Measurements from ENCODE around the gene COTL1.

Gene COTL1

DNA sequence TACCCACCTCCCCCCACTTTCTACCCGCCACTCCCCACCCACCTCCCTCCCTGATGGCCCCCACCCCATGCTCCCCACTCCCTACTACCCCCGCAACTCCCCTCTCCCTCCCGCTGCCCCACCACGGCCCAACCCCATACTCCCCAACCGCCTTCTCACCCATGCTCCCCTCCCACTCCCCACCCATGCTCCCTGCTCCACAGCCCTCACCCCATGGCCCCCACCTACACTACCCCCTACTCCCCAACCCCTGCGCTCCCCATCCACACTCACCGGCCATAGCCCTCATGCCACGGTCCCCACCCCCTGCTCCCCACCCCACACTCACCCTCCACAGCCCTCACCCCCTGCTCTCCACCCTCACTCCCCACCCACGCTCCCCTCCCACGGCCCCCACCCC lies 13.9 kb downstream of the COTL1 start:
- no peak for DNase-seq
- in situ Hi-C loops (cut with HindIII; ENCODE audit: low pct_ligation_motif_present, low pct_unique_long_range_greater_than_20kb, low sequenced_read_pairs), result no loop called here

DNA sequence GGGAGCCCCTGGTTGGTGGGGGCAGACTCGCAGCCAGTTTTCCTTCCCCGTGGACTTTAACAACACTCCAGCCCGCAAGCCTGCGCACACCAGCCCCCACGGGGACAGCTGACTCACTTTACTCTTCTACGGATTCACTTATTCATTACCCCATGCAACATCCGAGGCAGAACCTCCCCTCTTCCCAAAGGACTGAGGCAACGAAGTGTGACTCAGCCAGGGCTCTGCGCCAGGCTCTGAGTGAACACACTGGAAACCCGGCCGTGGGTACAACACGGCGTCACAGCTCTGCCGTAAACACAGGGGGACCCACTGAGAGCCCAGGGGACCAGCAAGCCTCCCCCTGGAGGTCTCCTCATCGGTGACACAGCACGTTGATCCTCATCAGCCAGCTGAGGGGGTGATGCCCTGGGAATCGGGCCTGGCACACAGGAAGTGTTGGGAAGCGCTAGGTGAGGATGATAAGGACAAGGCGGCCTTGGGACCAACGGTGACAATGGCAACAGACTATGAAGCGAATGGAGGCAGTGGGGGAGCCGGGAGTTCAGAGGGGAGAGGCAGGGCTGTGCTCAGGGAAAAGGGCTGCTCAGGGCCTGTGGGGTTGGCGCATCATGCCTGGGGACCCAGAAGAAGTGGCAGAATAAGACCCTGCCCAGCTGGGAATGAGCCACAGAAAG lies 14.6 kb downstream of the COTL1 start:
- DNase-seq, result peak; percentile 99
- in situ Hi-C loops (cut with HindIII; ENCODE audit: low pct_ligation_motif_present, low pct_unique_long_range_greater_than_20kb, low sequenced_read_pairs), result no loop called here

DNA sequence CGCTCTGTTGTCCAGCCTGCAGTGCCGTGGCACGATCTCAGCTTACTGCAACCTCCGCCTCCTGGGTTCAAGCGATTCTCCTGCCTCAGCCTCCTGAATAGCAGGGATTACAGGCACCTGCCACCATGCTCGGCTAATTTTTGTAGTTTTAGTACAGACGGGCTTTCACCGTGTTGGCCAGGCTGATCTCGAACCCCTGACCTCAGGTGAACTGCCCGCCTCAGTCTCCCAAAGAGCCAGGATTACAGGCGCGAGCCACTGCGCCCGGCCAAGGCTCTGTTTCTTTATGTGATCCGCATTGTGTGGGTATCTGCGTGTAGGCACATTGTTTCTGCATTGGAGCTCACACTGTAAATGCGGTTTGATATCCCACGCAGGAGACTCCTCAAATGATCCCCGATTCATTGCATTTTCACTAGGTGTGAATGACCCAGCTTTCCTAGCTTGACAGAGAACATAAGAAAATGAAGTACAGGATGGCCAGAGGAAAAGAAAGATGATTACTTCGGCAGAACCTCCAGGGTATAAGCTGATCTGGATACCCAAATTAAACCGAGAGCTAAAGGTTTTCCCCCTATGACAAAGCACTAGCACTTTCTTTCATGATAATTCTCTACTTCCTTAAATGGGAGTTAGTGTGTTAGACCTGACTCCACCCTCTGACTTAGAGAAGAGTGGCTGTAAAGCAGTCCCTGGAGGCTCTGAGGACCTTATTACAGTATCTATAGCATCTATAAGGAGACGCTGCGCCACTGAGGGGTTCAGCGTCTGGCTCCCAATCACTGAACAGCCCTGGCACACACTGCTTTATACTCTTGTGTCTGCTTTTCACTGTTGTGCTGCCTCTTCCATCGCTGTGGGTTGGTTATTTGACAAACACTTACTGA lies 17.3 kb downstream of the COTL1 start:
- DNase-seq, result no peak
- in situ Hi-C loops (cut with HindIII; ENCODE audit: low pct_ligation_motif_present, low pct_unique_long_range_greater_than_20kb, low sequenced_read_pairs), result no loop called here

DNA sequence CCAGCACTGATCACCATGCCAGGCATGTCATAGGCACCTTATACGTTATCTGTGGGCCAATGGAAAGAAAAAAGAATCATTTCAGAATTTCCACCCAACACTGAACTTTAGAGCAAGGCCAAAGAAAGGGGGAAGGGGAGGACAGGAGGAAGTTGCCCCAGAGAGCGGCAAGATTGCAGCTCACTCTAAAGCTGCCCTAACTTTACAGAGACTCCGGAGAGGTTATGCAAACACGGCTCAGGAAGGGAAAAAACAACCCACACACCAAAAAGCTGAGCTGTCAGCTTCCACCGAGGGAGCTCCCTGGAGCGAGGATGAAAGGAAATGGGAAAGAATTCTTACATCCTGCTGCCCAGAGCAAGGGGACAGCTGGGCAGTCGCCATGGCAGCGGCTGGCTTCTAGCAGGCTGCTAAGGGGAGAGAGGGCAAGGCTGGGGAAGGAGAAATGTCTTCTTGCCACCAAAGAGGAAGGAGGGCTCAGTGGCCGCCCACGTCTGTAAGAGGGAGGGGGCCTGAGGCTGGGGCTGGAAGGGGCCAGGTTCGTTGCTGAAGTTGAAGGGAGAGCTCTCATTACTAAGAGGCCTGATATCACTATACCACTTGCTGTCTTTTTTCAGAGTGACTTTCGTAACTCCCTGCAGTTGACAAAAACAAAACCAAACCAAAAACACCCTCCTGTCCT lies 18.2 kb downstream of the COTL1 start:
- in situ Hi-C loops (cut with HindIII; ENCODE audit: low pct_ligation_motif_present, low pct_unique_long_range_greater_than_20kb, low sequenced_read_pairs), result no loop called here
- DNase-seq, result no peak

DNA sequence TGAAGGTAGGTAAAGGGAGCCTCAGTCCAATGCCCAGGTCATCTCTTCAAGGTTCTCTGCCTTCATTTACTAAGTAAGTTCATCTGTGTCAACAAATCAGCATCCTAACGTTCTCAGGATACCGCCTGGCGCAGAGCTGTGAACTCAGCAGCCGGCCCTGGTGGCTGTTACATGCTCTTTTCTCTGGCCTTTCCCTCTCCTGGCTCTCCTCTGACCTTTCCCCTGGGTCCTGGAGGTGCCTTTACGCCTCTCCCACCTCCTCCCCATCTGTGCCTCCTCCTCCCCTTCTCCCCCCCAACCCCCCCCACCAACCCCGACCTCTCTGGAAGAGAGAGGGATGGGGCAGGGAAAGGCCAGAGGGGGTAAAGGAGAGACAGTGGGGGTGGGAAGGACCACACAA lies 19.5 kb downstream of the COTL1 start:
- no peak for DNase-seq
- in situ Hi-C loops (cut with HindIII; ENCODE audit: low pct_ligation_motif_present, low pct_unique_long_range_greater_than_20kb, low sequenced_read_pairs), result no loop called here

DNA sequence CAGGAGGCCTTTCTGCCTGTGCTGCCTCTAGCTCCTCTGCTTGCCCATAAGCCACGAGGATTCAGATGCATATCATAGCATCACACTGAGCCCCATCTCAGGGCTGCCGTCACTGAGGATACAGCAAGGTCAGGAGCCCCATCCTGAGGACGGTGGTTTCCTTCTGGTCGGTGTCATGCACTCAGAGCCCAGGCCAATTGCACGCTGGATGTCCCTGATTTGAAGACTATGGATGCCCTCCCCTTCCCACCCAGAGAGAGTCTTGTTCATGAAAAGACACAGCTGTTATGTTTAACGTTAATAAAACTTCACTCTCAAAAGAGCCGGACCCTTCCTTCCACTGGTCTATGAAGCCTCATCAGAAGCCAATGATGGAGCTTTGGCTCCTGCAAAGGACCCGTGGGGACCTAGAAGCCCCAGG lies 19.9 kb downstream of the COTL1 start:
- in situ Hi-C loops (cut with HindIII; ENCODE audit: low pct_ligation_motif_present, low pct_unique_long_range_greater_than_20kb, low sequenced_read_pairs), result no loop called here
- DNase-seq, result no peak

DNA sequence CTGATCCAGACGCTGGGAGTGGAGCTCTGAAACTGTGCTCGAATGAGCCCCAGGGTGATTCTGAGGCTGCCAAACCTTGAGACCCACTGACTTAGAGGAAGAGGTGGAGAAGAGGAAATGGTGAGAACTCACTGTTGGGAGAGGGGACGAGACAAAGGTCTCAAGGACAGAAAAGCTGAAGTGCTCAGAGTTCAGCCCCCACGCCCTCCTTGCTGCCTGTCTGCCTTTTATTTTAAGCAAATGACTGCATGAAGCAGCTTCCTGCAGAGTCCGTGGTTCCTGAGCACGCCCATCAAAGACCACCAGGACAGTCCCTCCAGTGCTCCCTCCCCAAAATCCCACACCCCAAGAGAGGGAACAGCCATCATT lies 20.4 kb downstream of the COTL1 start:
- in situ Hi-C loops (cut with HindIII; ENCODE audit: low pct_ligation_motif_present, low pct_unique_long_range_greater_than_20kb, low sequenced_read_pairs), result no loop called here
- DNase-seq, result no peak

DNA sequence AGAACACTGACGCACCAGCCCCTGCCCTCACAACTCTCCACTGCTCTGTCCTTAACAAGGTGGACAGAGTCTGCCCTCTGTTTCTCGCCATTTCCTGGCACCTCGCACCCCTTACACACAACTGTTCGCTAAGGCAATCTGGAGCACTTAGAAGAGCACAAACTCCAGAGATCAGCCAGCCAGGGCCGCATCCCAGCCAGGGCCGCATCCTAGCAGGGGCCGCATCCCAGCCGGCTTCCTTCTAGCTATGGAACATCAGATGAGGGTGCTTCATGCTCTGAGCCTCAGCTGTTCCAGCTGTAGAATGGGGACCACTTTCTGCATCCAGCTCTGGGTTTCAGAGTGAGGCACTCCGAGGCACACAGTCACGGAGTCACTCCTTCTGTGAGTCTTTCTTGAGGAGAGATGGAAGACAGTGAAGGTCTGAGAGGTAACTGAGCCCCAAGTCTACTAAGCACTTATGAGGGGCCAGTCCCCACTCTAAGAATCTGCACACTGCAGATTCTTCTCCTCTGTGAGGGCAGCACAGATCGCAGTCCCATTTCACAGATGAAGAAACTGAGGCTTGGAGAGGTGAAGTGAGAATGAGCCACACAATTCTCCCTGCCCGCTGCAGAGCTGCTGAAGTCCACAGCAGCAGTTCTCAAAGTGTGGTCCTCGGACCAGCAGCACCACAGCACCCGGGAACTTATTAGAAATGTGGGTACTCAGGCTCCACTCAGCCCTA lies 20.9 kb downstream of the COTL1 start:
- in situ Hi-C loops (cut with HindIII; ENCODE audit: low pct_ligation_motif_present, low pct_unique_long_range_greater_than_20kb, low sequenced_read_pairs), result no loop called here
- DNase-seq, result no peak

- DNase-seq, result no peak
- in situ Hi-C loops (cut with HindIII; ENCODE audit: low pct_ligation_motif_present, low pct_unique_long_range_greater_than_20kb, low sequenced_read_pairs), result no loop called here
Observed at GRCh38 chr16:84596161-84596560, 21.7 kb downstream of the COTL1 start.

- no peak for DNase-seq
- in situ Hi-C loops (cut with HindIII; ENCODE audit: low pct_ligation_motif_present, low pct_unique_long_range_greater_than_20kb, low sequenced_read_pairs), result no loop called here
Observed at GRCh38 chr16:84595052-84595481, 22.8 kb downstream of the COTL1 start.

- in situ Hi-C loops (cut with HindIII; ENCODE audit: low pct_ligation_motif_present, low pct_unique_long_range_greater_than_20kb, low sequenced_read_pairs), result no loop called here
- no peak for DNase-seq
Observed at GRCh38 chr16:84594725-84595038, 23.2 kb downstream of the COTL1 start.

DNA sequence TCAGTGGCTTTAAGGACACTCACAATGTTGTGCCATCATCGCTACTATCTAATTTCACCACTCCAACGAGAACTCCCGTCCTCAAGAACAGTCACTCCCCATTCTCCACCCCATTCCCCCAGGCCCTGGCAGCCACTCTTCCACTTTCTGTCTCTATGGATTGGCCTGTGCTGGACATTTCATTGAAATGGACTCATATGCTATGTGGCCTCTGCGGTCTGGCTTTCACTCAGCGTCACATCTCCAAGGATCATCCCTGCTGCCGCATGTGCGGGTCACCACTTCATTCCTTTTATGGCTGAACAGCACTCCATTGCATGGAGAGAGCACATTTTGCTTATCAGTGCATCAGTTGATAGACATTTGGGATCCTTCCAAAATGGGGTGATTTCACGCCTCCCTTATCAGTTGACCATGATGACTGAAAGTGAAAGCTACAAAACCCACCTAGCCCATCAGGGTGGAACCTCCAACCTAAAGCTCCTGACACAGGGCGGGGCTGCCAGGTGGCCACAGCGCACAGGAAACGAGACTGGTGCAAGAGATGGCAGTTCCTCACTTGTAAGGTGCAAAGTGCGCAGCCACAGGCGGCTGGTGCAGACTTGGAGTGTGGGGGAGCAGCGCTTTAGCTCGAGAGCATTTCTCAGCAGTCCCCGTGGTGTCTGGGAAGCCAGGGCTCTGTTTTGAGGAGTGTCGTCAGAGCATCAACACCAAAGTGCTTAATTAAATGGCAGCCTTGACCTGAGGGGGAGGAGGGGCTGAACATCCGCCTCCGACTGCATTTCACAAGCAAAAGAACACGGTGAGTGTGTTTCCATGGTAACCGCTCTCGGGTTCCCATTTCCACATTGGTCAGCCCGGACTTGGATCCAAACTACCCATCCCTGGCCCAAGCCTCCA lies 23.8 kb downstream of the COTL1 start:
- in situ Hi-C loops (cut with HindIII; ENCODE audit: low pct_ligation_motif_present, low pct_unique_long_range_greater_than_20kb, low sequenced_read_pairs), result no loop called here
- DNase-seq, result no peak

- in situ Hi-C loops (cut with HindIII; ENCODE audit: low pct_ligation_motif_present, low pct_unique_long_range_greater_than_20kb, low sequenced_read_pairs), result no loop called here
- no peak for DNase-seq
Observed at GRCh38 chr16:84592718-84593117, 25.2 kb downstream of the COTL1 start.

GRCh38 chr16:84589975-84590719 lies 27.7 kb downstream of the COTL1 start:
- in situ Hi-C loops (cut with HindIII; ENCODE audit: low pct_ligation_motif_present, low pct_unique_long_range_greater_than_20kb, low sequenced_read_pairs), result no loop called here
- DNase-seq, result no peak

DNA sequence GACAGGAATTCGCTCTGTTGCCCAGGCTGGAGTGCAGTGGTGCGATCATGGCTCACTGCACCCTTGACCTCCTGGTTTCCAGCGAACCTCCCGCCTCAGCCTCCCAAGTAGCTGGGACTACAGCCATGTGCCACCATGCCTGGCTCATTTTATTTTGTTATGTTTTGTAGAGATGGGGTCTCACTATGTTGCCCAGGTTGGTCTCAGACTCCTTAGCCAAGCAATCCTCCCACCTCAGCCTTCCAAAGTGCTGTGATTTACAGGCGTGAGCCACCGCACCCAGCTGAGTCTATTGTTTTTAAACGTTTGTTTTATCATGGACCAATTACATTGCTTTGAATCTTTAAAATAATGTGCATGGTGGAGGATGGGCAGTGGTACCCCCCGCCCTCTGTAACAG lies 28.9 kb downstream of the COTL1 start:
- DNase-seq, result no peak
- in situ Hi-C loops (cut with HindIII; ENCODE audit: low pct_ligation_motif_present, low pct_unique_long_range_greater_than_20kb, low sequenced_read_pairs), result no loop called here

DNA sequence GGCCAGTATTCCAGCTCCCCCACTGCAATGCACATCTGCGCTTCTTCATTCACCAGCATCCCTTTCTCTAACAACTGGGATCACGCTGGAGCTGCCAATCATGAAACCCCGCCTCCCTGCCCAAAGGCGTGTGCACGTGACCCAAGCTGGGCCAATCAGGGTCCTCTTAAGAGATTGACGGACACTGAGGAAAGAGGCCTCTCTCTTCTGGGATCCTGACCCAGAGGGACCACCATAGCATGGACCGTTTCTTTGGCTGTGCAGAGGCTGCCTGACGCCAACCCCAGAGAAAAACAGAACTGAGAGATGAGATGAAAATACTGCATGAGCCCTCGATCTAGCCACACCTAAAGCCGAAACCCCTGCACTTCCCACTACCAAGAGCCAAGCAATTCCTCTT lies 32.0 kb downstream of the COTL1 start:
- in situ Hi-C loops (cut with HindIII; ENCODE audit: low pct_ligation_motif_present, low pct_unique_long_range_greater_than_20kb, low sequenced_read_pairs), result no loop called here
- DNase-seq, result peak; percentile 28

DNA sequence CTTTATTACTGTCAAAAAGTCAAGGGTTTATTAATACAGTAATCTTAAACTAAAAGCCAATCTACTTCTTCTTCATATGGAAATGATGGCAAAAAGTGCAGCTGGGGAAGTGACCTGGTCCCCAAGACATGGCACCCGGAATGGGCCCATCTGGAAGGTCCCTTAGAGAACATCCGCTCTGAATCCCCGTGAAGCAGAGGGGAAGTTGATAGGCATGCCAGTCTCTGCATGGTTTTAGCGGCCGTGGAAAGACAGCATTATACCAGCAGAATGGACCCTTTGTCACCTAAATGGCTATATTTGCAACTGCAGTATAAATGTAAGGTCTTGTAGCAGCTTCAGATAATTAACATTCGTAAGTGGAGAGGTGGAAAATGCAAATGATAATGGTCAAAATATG lies 32.4 kb downstream of the COTL1 start:
- in situ Hi-C loops (cut with HindIII; ENCODE audit: low pct_ligation_motif_present, low pct_unique_long_range_greater_than_20kb, low sequenced_read_pairs), result no loop called here
- no peak for DNase-seq

GRCh38 chr16:84584678-84585077 lies 33.2 kb downstream of the COTL1 start:
- in situ Hi-C loops (cut with HindIII; ENCODE audit: low pct_ligation_motif_present, low pct_unique_long_range_greater_than_20kb, low sequenced_read_pairs), result no loop called here
- DNase-seq, result no peak
